Lower leg skin (tissue), 3 donors: ENCODE data around the gene KLHL21.

Experiments used
- POLR2A ChIP-seq, 2 donors: fragments of 450-650 bp; IDR thresholded peaks; one replicate each; pipeline ENCODE4 v1.6.1; 2016 to 2017; ENCODE audit warnings: antibody characterized with exemption in 2 of 2, mild to moderate bottlenecking in 1 of 2, moderate library complexity in 1 of 2
- TF ChIP-seq, protein P1 (sequence below), 3 donors: fragments of 450-650 bp; IDR thresholded peaks; one replicate each; pipeline ENCODE4 v1.5.1; 2016; ENCODE audit warnings: antibody characterized with exemption in 3 of 3, mild to moderate bottlenecking in 3 of 3, moderate library complexity in 2 of 3

DNA sequence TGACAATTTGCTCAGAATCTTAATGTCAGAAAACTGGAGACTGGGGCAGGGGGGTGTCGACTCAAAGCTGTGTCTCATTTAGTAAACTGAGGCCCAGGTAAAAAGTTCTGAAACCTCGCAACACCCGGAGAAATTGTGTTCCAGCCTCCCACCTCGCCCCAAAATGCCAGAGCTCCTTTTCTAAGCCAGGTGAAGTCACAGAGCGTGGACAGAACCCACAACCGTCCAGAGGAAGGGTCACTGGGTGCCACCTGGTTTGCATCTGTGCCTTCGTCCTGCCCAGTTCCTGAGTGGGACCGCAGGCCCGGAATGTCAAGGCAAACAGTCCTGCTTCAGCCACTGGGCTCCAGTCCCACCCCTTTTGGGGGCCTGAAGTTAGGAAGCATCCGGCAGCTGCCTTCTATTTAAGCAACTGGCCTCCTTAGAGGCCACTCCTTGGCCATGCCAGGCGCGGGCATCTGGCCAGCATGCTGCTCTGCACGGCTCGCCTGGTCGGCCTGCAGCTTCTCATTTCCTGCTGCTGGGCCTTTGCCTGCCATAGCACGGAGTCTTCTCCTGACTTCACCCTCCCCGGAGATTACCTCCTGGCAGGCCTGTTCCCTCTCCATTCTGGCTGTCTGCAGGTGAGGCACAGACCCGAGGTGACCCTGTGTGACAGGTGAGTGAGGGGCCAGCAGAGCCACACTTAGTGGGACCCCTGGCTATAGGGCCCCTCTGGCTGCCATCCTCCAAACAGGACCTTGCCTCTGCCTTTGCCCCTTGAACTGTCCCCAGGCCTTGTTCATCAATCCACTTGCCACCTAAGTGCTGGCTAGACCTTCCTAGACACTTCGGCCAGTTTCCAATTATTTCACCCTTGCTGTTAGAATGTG lies 47.5 kb downstream of the KLHL21 start, which contains the start of gene TAS1R1:
- TF ChIP-seq, protein P1, sequence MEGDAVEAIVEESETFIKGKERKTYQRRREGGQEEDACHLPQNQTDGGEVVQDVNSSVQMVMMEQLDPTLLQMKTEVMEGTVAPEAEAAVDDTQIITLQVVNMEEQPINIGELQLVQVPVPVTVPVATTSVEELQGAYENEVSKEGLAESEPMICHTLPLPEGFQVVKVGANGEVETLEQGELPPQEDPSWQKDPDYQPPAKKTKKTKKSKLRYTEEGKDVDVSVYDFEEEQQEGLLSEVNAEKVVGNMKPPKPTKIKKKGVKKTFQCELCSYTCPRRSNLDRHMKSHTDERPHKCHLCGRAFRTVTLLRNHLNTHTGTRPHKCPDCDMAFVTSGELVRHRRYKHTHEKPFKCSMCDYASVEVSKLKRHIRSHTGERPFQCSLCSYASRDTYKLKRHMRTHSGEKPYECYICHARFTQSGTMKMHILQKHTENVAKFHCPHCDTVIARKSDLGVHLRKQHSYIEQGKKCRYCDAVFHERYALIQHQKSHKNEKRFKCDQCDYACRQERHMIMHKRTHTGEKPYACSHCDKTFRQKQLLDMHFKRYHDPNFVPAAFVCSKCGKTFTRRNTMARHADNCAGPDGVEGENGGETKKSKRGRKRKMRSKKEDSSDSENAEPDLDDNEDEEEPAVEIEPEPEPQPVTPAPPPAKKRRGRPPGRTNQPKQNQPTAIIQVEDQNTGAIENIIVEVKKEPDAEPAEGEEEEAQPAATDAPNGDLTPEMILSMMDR (IDR thresholded peaks at IDR 0.05), result no peak
- no peak for TF ChIP-seq POLR2A (IDR thresholded peaks at IDR 0.05)
